Measurements from ENCODE around the gene ILDR1. TPM values are rescaled to one million over a fixed set of nuclear protein-coding genes. Genes with fewer than 3 reads are reported as not detected.

The ILDR1 gene
- total RNA-seq, 1 donor from 2014 or later: 6.9 TPM

DNA sequence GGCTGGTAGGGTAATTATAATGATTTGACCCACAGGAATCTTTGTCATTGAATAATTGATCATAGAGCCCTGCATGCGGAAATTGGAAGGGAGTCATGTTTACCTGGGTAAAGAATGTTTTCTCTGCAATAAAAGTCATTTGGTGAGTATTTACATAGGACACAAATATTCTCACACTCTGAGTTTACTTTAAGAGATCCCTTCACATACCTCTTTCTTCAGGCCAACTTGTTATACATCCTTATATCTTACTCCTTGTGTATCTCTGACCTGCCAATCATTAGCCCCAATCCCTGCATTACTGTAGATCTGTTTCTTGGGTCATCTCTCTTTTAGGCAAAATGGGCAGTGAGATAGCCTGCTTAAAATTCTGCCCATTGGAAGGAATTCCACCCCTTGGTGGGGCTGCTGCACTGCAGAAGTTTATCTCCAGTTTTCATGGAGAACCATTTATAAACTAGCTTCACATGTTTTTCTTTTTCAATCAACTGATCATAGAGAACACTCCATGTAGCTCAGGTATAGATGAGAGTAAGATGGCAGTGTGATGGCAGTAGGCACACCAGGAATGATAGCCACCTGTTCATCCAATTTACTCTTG lies 46.2 kb downstream of the ILDR1 start:
- Histone ChIP-seq H3K27ac (no peak overlapping the region), H3K9me3 (no peaks in the 10 kb centered on the region), H3K4me3 (no peak overlapping the region), H3K4me1 (no peaks in the 10 kb centered on the region), H3K36me3 (no peaks in the 10 kb centered on the region), H3K27me3 (no peaks in the 10 kb centered on the region)
- intact Hi-C loops (cut with DNase I): no loop called here
- ATAC-seq (no peak), DNase-seq (no peak)
- TF ChIP-seq, protein P1, sequence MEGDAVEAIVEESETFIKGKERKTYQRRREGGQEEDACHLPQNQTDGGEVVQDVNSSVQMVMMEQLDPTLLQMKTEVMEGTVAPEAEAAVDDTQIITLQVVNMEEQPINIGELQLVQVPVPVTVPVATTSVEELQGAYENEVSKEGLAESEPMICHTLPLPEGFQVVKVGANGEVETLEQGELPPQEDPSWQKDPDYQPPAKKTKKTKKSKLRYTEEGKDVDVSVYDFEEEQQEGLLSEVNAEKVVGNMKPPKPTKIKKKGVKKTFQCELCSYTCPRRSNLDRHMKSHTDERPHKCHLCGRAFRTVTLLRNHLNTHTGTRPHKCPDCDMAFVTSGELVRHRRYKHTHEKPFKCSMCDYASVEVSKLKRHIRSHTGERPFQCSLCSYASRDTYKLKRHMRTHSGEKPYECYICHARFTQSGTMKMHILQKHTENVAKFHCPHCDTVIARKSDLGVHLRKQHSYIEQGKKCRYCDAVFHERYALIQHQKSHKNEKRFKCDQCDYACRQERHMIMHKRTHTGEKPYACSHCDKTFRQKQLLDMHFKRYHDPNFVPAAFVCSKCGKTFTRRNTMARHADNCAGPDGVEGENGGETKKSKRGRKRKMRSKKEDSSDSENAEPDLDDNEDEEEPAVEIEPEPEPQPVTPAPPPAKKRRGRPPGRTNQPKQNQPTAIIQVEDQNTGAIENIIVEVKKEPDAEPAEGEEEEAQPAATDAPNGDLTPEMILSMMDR (IDR thresholded peaks at IDR 0.05): peak; percentile 5

DNA sequence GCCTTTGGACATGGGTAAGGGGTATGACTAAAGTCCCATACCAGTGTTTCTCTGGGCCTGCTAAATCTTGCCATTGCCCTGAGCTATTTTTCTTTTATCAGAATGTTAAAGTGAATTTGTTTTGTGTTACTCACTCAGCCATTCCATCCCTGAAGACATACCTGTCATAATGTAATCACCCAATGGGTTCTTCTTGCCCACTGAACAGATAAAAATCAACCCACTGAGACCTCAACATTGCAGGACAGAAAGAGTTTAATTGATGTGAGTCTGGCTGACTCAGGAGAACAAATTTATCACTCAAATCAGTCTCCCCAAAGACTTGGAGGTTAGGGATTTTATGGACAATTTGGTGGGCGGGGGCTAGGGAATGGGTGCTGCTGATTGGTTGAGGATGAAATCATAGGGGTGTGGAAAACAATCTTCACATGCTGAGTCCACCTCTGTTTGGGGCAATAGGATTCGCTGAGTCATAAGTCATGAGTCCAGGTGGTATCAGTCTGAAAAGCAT lies 47.4 kb downstream of the ILDR1 start:
- TF ChIP-seq, protein P1 (IDR thresholded peaks at IDR 0.05): no peak
- no peaks in the 10 kb centered on the region for H3K27me3 ChIP-seq
- no peak overlapping the region for H3K4me3 ChIP-seq
- DNase-seq (no peak), ATAC-seq (no peak)
- H3K36me3 ChIP-seq: no peaks in the 10 kb centered on the region
- no peaks in the 10 kb centered on the region for H3K4me1 ChIP-seq
- no peak overlapping the region for H3K27ac ChIP-seq
- H3K9me3 ChIP-seq: no peaks in the 10 kb centered on the region
- intact Hi-C loops (cut with DNase I): no loop called here

DNA sequence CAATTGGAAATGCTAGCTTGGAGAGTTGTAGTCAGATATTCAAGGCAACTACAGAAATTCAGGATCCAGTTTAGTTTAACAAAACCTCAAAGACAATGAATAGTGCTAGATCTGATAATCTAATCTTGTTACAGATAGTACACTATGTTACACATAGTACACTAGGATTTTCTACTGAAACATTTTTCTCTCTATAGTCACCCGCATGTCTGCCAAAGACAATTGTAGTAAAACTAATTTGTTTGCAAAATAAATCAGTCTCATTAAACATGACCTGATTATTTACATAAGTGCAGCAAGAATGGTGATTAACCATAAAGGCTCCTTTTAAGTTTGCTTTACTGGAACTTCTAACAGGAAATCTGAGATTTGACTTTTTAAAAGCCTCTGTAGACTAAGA lies 52.0 kb downstream of the ILDR1 start:
- TF ChIP-seq, protein P1 (IDR thresholded peaks at IDR 0.05): no peak
- intact Hi-C loops (cut with DNase I): no loop called here
- no peaks in the 10 kb centered on the region for H3K4me1 ChIP-seq

DNA sequence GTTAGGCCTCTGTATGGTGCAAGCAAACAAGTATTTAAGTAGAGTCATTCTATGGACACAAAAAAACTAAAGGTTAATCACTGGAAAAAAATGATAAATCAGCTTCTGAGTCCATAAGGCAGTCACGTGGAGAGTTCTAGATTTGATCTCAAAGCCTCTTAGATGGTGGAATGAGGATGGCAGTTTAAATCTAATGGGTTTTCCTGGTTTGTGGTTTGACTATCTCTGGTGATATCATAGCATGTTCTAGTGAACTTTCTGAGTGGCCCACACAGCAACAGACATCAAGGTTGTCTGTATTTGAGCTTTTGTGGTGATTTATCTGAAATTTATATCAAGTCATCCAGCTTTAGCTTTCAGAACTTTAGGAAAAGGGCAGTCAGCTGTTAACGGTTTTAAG lies 52.4 kb downstream of the ILDR1 start:
- intact Hi-C loops (cut with DNase I): no loop called here
- Histone ChIP-seq H3K27ac (no peak overlapping the region), H3K9me3 (no peaks in the 10 kb centered on the region), H3K36me3 (no peaks in the 10 kb centered on the region), H3K4me3 (no peak overlapping the region), H3K27me3 (no peaks in the 10 kb centered on the region), H3K4me1 (no peaks in the 10 kb centered on the region)
- DNase-seq (no peak), ATAC-seq (no peak)
- TF ChIP-seq, protein P1 (IDR thresholded peaks at IDR 0.05): no peak

More for the DNA sequence above, 52.0 kb downstream of the ILDR1 start:
- no peak overlapping the region for H3K27ac ChIP-seq
- DNase-seq (no peak), ATAC-seq (no peak)
- no peak overlapping the region for H3K4me3 ChIP-seq
- H3K27me3 ChIP-seq: no peaks in the 10 kb centered on the region
- no peaks in the 10 kb centered on the region for H3K36me3 ChIP-seq
- H3K9me3 ChIP-seq: no peaks in the 10 kb centered on the region

DNA sequence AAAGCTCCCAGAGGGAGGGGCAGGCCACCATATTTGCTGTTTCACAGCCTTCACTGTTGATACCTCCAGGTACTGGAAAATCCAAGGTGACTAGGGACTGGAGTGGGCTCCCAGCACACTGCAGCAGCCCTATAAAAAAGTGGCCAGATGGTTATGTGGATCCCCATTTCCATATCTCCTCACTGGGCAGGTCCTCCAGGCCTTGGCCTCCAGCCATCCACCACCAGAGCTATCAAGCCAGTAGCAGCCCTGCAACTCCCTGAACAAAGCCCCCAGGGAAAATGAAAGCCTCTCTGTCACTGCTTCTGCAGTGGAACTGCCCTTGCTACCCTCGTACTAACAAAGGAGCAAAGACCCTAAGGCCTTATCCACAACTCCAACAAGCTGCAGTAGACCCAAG lies 58.4 kb downstream of the ILDR1 start:
- DNase-seq: no peak
- intact Hi-C loops (cut with DNase I): no loop called here
- no peaks in the 10 kb centered on the region for H3K36me3 ChIP-seq
- H3K27me3 ChIP-seq: no peaks in the 10 kb centered on the region
- ATAC-seq: no peak
- H3K9me3 ChIP-seq: no peaks in the 10 kb centered on the region
- H3K4me3 ChIP-seq: no peak overlapping the region
- H3K27ac ChIP-seq: no peak overlapping the region
- no peaks in the 10 kb centered on the region for H3K4me1 ChIP-seq
- TF ChIP-seq, protein P1 (IDR thresholded peaks at IDR 0.05): no peak

DNA sequence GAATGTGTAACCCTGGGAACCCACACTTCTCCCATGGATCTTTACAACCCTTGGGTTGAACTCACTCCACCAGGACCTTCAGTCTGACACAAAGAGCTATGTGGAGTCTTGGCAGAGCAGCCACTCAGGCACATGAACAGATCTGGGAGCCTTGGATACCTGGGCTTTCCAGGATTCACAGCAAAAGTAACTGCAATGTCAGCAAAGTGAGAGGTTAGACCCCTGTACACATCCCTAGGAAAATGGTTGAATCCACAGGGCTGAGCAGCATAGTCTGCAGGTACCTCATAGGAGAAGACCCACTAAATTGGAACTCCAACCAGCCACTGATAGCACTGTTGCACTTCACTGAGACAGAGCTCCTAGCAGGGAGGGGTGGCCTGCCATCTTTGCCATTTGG lies 59.6 kb downstream of the ILDR1 start:
- intact Hi-C loops (cut with DNase I): no loop called here
- no peaks in the 10 kb centered on the region for H3K9me3 ChIP-seq
- TF ChIP-seq, protein P1 (IDR thresholded peaks at IDR 0.05): no peak
- no peak overlapping the region for H3K4me3 ChIP-seq
- no peak for ATAC-seq
- H3K27me3 ChIP-seq: no peaks in the 10 kb centered on the region
- no peak overlapping the region for H3K27ac ChIP-seq
- no peaks in the 10 kb centered on the region for H3K4me1 ChIP-seq
- H3K36me3 ChIP-seq: no peaks in the 10 kb centered on the region
- no peak for DNase-seq
